ENCODE results near the gene LRRTM4.
"Not testable (repeated sequence)": the region's sequence is repeated elsewhere in the genome, so short reads cannot be mapped to it uniquely, and the experiment has no call there.

Gene LRRTM4

GRCh38 chr2:77161009-77161408, 361.2 kb downstream of the LRRTM4 start:
- H3K4me1 ChIP-seq (ENCODE audit: control insufficient read depth, insufficient read depth, low read length), result no peaks in the 10 kb centered on the region
- no peaks in the 10 kb centered on the region for H3K36me3 ChIP-seq (ENCODE audit: insufficient read depth, low read length)
- no peak overlapping the region for H3K4me3 ChIP-seq (ENCODE audit: low read length)
- no peaks in the 10 kb centered on the region for H3K27me3 ChIP-seq (ENCODE audit: control insufficient read depth, insufficient read depth, low read length)
- H3K9me3 ChIP-seq (replicated peaks; ENCODE audit: low read length), result peaks cover 2% of the 10 kb centered on the region
- H3K4me2 ChIP-seq (ENCODE audit: low read length), result no peak overlapping the region
- H3K9ac ChIP-seq (ENCODE audit: low read depth, low read length), result no peak overlapping the region

GRCh38 chr2:77156599-77156998, 365.6 kb downstream of the LRRTM4 start:
- Histone ChIP-seq H3K4me2 (ENCODE audit: low read length) (no peak overlapping the region), H3K9me3 (replicated peaks; ENCODE audit: low read length) (peaks cover 2% of the 10 kb centered on the region), H3K4me3 (ENCODE audit: low read length) (no peak overlapping the region), H3K27me3 (ENCODE audit: control insufficient read depth, insufficient read depth, low read length) (no peaks in the 10 kb centered on the region), H3K4me1 (ENCODE audit: control insufficient read depth, insufficient read depth, low read length) (no peaks in the 10 kb centered on the region), H3K9ac (ENCODE audit: low read depth, low read length) (no peak overlapping the region), H3K36me3 (ENCODE audit: insufficient read depth, low read length) (no peaks in the 10 kb centered on the region)

GRCh38 chr2:77155511-77155910, 366.7 kb downstream of the LRRTM4 start:
- Histone ChIP-seq H3K27me3 (ENCODE audit: control insufficient read depth, insufficient read depth, low read length) (no peaks in the 10 kb centered on the region), H3K4me3 (ENCODE audit: low read length) (no peak overlapping the region), H3K4me2 (ENCODE audit: low read length) (no peak overlapping the region), H3K4me1 (ENCODE audit: control insufficient read depth, insufficient read depth, low read length) (no peaks in the 10 kb centered on the region), H3K9ac (ENCODE audit: low read depth, low read length) (no peak overlapping the region), H3K9me3 (replicated peaks; ENCODE audit: low read length) (no peaks in the 10 kb centered on the region), H3K36me3 (ENCODE audit: insufficient read depth, low read length) (no peaks in the 10 kb centered on the region)

DNA sequence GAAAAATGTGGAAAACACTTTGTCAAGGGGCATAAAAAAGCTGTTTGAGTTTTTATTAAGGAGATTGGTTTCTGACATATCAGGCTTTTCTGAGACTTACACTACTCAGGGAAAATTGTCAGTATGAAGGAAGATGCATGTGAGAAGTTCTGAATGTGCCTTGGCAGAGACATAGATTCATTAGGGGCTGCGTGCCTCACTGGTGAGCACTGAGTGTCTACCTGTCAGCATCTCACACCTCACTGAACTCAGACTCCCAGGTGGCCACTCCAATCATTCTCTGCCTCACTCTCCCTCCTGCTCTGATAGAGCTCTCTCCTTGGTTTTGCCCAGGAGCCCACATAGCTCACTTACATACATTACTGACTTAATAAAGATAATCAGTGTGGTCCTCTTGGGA, 372.6 kb downstream of the LRRTM4 start:
- Histone ChIP-seq H3K4me3 (ENCODE audit: low read length) (no peak overlapping the region), H3K9me3 (replicated peaks; ENCODE audit: low read length) (no peaks in the 10 kb centered on the region), H3K27me3 (ENCODE audit: control insufficient read depth, insufficient read depth, low read length) (no peaks in the 10 kb centered on the region), H3K4me2 (ENCODE audit: low read length) (no peak overlapping the region), H3K36me3 (ENCODE audit: insufficient read depth, low read length) (no peaks in the 10 kb centered on the region), H3K9ac (ENCODE audit: low read depth, low read length) (no peak overlapping the region), H3K4me1 (ENCODE audit: control insufficient read depth, insufficient read depth, low read length) (no peaks in the 10 kb centered on the region)

GRCh38 chr2:77147153-77147552, 375.0 kb downstream of the LRRTM4 start:
- Histone ChIP-seq H3K27me3 (ENCODE audit: control insufficient read depth, insufficient read depth, low read length) (no peaks in the 10 kb centered on the region), H3K4me1 (ENCODE audit: control insufficient read depth, insufficient read depth, low read length) (no peaks in the 10 kb centered on the region), H3K4me2 (ENCODE audit: low read length) (no peak overlapping the region), H3K9me3 (replicated peaks; ENCODE audit: low read length) (no peaks in the 10 kb centered on the region), H3K36me3 (ENCODE audit: insufficient read depth, low read length) (no peaks in the 10 kb centered on the region), H3K4me3 (ENCODE audit: low read length) (no peak overlapping the region), H3K9ac (ENCODE audit: low read depth, low read length) (no peak overlapping the region)

- Histone ChIP-seq H3K36me3 (ENCODE audit: insufficient read depth, low read length) (no peaks in the 10 kb centered on the region), H3K9me3 (replicated peaks; ENCODE audit: low read length) (no peaks in the 10 kb centered on the region), H3K27me3 (ENCODE audit: control insufficient read depth, insufficient read depth, low read length) (no peaks in the 10 kb centered on the region), H3K4me2 (ENCODE audit: low read length) (no peak overlapping the region), H3K4me3 (ENCODE audit: low read length) (no peak overlapping the region), H3K4me1 (ENCODE audit: control insufficient read depth, insufficient read depth, low read length) (no peaks in the 10 kb centered on the region), H3K9ac (ENCODE audit: low read depth, low read length) (no peak overlapping the region)
These were observed 377.4 kb downstream of the LRRTM4 start for GRCh38 chr2:77144772-77145171.

- Histone ChIP-seq H3K9ac (ENCODE audit: low read depth, low read length) (no peak overlapping the region), H3K27me3 (ENCODE audit: control insufficient read depth, insufficient read depth, low read length) (no peaks in the 10 kb centered on the region), H3K4me3 (ENCODE audit: low read length) (no peak overlapping the region), H3K4me1 (ENCODE audit: control insufficient read depth, insufficient read depth, low read length) (no peaks in the 10 kb centered on the region), H3K36me3 (ENCODE audit: insufficient read depth, low read length) (no peaks in the 10 kb centered on the region), H3K9me3 (replicated peaks; ENCODE audit: low read length) (no peaks in the 10 kb centered on the region), H3K4me2 (ENCODE audit: low read length) (no peak overlapping the region)
These were observed 380.0 kb downstream of the LRRTM4 start for GRCh38 chr2:77142141-77142540.

DNA sequence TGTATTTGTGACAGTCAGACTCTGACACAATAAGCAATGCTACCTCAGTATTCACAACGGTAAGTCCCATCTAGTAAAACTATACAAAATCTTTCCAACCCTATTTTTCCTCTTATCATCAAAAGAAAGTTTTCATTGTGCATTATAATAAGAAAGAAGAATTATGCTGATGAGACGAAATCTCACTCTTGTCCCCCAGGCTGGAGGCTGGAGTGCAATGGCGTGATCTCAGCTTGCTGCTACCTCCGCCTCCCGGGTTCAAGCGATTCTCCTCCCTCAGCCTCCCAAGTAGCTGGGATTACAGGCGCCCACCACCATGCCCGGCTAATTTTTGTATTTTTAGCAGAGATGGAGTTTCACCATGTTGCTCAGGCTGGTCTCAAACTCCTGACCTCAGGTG, 393.7 kb downstream of the LRRTM4 start:
- H3K9me3 ChIP-seq (replicated peaks; ENCODE audit: low read length); H3K9ac ChIP-seq (ENCODE audit: low read depth, low read length); H3K36me3 ChIP-seq (ENCODE audit: insufficient read depth, low read length); H3K4me3 ChIP-seq (ENCODE audit: low read length); H3K4me2 ChIP-seq (ENCODE audit: low read length); H3K4me1 ChIP-seq (ENCODE audit: control insufficient read depth, insufficient read depth, low read length); H3K27me3 ChIP-seq (ENCODE audit: control insufficient read depth, insufficient read depth, low read length): not testable (repeated sequence)

GRCh38 chr2:77127345-77127744, 394.8 kb downstream of the LRRTM4 start:
- no peaks in the 10 kb centered on the region for H3K9me3 ChIP-seq (replicated peaks; ENCODE audit: low read length)
- H3K9ac ChIP-seq (ENCODE audit: low read depth, low read length), result no peak overlapping the region
- H3K36me3 ChIP-seq (ENCODE audit: insufficient read depth, low read length), result no peaks in the 10 kb centered on the region
- H3K4me2 ChIP-seq (ENCODE audit: low read length), result no peak overlapping the region
- H3K4me3 ChIP-seq (ENCODE audit: low read length), result no peak overlapping the region
- no peaks in the 10 kb centered on the region for H3K4me1 ChIP-seq (ENCODE audit: control insufficient read depth, insufficient read depth, low read length)
- H3K27me3 ChIP-seq (ENCODE audit: control insufficient read depth, insufficient read depth, low read length), result no peaks in the 10 kb centered on the region

GRCh38 chr2:77121518-77121917, 400.7 kb downstream of the LRRTM4 start:
- Histone ChIP-seq H3K9ac (ENCODE audit: low read depth, low read length) (no peak overlapping the region), H3K4me3 (ENCODE audit: low read length) (no peak overlapping the region), H3K4me1 (ENCODE audit: control insufficient read depth, insufficient read depth, low read length) (no peaks in the 10 kb centered on the region), H3K4me2 (ENCODE audit: low read length) (no peak overlapping the region), H3K27me3 (ENCODE audit: control insufficient read depth, insufficient read depth, low read length) (no peaks in the 10 kb centered on the region), H3K36me3 (ENCODE audit: insufficient read depth, low read length) (no peaks in the 10 kb centered on the region), H3K9me3 (replicated peaks; ENCODE audit: low read length) (no peaks in the 10 kb centered on the region)

DNA sequence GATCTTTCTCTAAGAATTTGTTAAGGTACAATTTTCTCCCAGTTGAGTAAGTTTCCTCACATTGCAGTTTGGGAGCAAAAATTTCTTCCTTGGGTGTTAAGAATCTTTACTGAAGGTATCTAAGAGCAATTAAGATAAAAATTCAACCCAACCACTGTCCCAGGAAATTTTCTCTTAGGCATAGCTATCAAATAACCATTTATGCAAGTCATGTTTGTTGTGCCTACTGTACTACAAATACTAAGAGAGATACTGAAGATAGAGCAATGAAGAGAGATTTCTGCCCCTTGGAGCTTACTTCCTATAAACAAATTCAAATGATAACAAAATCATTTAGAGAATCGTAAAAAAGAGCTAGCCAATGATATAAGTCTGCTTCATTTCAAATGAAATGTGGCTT, 402.8 kb downstream of the LRRTM4 start:
- H3K4me1 ChIP-seq (ENCODE audit: control insufficient read depth, insufficient read depth, low read length), result no peaks in the 10 kb centered on the region
- no peaks in the 10 kb centered on the region for H3K36me3 ChIP-seq (ENCODE audit: insufficient read depth, low read length)
- H3K4me3 ChIP-seq (ENCODE audit: low read length), result no peak overlapping the region
- H3K9ac ChIP-seq (ENCODE audit: low read depth, low read length), result no peak overlapping the region
- no peak overlapping the region for H3K4me2 ChIP-seq (ENCODE audit: low read length)
- H3K27me3 ChIP-seq (ENCODE audit: control insufficient read depth, insufficient read depth, low read length), result no peaks in the 10 kb centered on the region
- no peaks in the 10 kb centered on the region for H3K9me3 ChIP-seq (replicated peaks; ENCODE audit: low read length)

DNA sequence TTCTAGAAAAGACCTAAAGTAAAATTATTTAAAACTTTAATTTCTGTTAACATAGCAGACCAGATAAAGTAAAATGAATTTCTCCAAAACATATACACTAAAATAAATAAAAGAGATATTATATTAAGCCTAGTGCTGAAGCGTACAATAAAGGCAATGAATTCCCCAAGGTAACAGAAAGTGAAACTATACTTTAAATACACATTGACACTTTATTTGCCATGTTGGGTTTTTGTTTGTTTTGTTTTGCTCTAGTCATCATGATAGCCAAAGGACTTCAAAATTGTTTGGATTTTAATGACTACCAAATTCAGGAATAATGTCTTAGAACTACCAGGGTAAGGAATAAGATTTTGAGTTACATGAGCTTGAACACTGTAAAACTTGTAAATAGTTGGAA, 413.3 kb downstream of the LRRTM4 start:
- Histone ChIP-seq H3K4me3 (ENCODE audit: low read length) (no peak overlapping the region), H3K4me1 (ENCODE audit: control insufficient read depth, insufficient read depth, low read length) (no peaks in the 10 kb centered on the region), H3K36me3 (ENCODE audit: insufficient read depth, low read length) (no peaks in the 10 kb centered on the region), H3K27me3 (ENCODE audit: control insufficient read depth, insufficient read depth, low read length) (no peaks in the 10 kb centered on the region), H3K9me3 (replicated peaks; ENCODE audit: low read length) (peaks cover 13% of the 10 kb centered on the region), H3K4me2 (ENCODE audit: low read length) (no peak overlapping the region), H3K9ac (ENCODE audit: low read depth, low read length) (no peak overlapping the region)

All from skeletal muscle satellite cell (primary cell).